ENCODE results near the gene PAF1. TPM values are rescaled to one million over a fixed set of nuclear protein-coding genes. Genes with fewer than 3 reads are reported as not detected.
A peak's percentile ranks its signal among the peaks of the same experiment; 100 is the strongest.

The PAF1 gene
- total and polyA plus RNA-seq, 8 donors, result 11.3 to 41.1 (median 15.4) TPM

GRCh38 chr19:39401549-39402345 is 10.8 kb upstream of the PAF1 start:
- DNase-seq (peak in 3 of 6 donors; percentile 60 to 72 (median 69)), FAIRE-seq (no peak), ATAC-seq (peak in 1 of 4 donors; percentile 1)
- WGBS, 2 donors, result 53 to 54% methylated on average over 25 of the region's 25 CpGs
- TF ChIP-seq, protein P1, sequence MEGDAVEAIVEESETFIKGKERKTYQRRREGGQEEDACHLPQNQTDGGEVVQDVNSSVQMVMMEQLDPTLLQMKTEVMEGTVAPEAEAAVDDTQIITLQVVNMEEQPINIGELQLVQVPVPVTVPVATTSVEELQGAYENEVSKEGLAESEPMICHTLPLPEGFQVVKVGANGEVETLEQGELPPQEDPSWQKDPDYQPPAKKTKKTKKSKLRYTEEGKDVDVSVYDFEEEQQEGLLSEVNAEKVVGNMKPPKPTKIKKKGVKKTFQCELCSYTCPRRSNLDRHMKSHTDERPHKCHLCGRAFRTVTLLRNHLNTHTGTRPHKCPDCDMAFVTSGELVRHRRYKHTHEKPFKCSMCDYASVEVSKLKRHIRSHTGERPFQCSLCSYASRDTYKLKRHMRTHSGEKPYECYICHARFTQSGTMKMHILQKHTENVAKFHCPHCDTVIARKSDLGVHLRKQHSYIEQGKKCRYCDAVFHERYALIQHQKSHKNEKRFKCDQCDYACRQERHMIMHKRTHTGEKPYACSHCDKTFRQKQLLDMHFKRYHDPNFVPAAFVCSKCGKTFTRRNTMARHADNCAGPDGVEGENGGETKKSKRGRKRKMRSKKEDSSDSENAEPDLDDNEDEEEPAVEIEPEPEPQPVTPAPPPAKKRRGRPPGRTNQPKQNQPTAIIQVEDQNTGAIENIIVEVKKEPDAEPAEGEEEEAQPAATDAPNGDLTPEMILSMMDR (IDR thresholded peaks at IDR 0.05), result no peak
- Histone ChIP-seq H3K27me3 (no peaks in the 10 kb centered on the region), H3K4me1 (peaks cover 6 to 29% (median 15%) of the 10 kb centered on the region in 3 donors), H3K9me3 (no peaks in the 10 kb centered on the region), H3K27ac (peak overlapping the region; percentile 89 to 95 (median 92)), H3K36me3 (no peaks in the 10 kb centered on the region), H3K4me3 (peak overlapping the region in 1 of 4 donors; percentile 40)
- intact Hi-C loops (cut with DNase I), result no loop called here

DNA sequence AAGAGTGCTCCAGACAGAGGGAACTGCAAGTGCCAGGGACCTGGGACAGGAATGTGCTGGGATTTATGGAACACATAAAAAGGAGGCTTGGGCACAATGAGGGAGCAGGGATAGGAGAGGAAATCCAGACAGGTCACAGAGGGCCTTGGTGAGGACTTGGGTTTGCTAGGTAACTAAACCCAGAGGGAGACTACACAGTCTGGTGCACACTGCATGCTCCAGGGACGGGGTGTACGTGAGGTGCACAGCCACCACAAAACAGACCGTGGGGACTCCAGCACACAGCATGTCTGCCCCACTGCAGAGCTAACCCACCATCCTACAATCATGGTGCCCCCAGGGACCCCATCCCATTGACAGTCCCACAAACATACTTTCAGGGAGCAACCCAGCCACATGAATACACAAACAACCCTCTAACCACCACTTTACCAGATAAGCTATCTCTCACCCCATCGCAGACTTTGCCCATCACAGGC is 10.2 kb upstream of the PAF1 start:
- H3K9me3 ChIP-seq, result no peaks in the 10 kb centered on the region
- no peak for FAIRE-seq
- H3K4me1 ChIP-seq, result peaks cover 6 to 29% (median 15%) of the 10 kb centered on the region in 3 donors
- WGBS, 2 donors, result 58 to 64% methylated on average over 4 of the region's 4 CpGs
- no peaks in the 10 kb centered on the region for H3K27me3 ChIP-seq
- TF ChIP-seq, protein P1 (IDR thresholded peaks at IDR 0.05), result no peak
- no peak overlapping the region for H3K4me3 ChIP-seq
- intact Hi-C loops (cut with DNase I), result no loop called here
- DNase-seq, result no peak
- H3K27ac ChIP-seq, result peak overlapping the region in 3 of 4 donors; percentile 89 to 95 (median 92)
- H3K36me3 ChIP-seq, result no peaks in the 10 kb centered on the region
- no peak for ATAC-seq

GRCh38 chr19:39400061-39400460 is 9.2 kb upstream of the PAF1 start:
- no peaks in the 10 kb centered on the region for H3K36me3 ChIP-seq
- intact Hi-C loops (cut with DNase I), result no loop called here
- 40 to 59% methylated on average over 4 of the region's 4 CpGs for WGBS, 2 donors

DNA sequence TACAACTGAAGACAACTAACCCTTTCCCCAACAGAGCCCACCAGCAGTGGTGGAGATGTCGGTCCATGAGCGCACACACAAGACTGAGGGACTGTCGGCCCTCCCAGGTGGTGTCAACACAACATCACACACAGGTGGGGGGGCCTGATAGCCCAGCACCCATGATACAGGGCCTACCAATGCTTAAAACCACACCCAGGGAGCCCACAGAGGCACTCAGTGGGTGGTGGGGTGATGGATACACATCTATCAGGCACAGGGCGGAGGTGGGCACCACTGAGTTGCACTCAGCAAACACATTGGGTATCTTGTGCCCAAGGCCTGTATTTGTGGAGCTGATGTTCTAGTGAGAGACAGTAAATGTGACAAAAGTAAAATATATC is 8.8 kb upstream of the PAF1 start:
- 94 to 97% methylated on average over 4 of the region's 4 CpGs for WGBS, 2 donors
- intact Hi-C loops (cut with DNase I), result loop anchor here in 1 of 3 donors (10.0 kb wide), 1 partner anchor 135 kb away; the partner anchor contains the start of gene EID2B
- H3K36me3 ChIP-seq, result no peaks in the 10 kb centered on the region
- ATAC-seq, result no peak
- no peak for FAIRE-seq
- peaks cover 6 to 29% (median 15%) of the 10 kb centered on the region in 3 donors for H3K4me1 ChIP-seq
- TF ChIP-seq, protein P1 (IDR thresholded peaks at IDR 0.05), result no peak
- no peak for DNase-seq
- H3K9me3 ChIP-seq, result no peaks in the 10 kb centered on the region
- H3K27ac ChIP-seq, result no peak overlapping the region
- H3K4me3 ChIP-seq, result no peak overlapping the region
- H3K27me3 ChIP-seq, result no peaks in the 10 kb centered on the region

More at GRCh38 chr19:39400061-39400460, 9.2 kb upstream of the PAF1 start:
- FAIRE-seq, result no peak
- TF ChIP-seq, protein P1 (IDR thresholded peaks at IDR 0.05), result no peak
- peaks cover 6 to 29% (median 15%) of the 10 kb centered on the region in 3 donors for H3K4me1 ChIP-seq
- H3K27ac ChIP-seq, result no peak overlapping the region
- no peak for DNase-seq
- no peaks in the 10 kb centered on the region for H3K9me3 ChIP-seq
- no peak overlapping the region for H3K4me3 ChIP-seq
- no peak for ATAC-seq
- H3K27me3 ChIP-seq, result no peaks in the 10 kb centered on the region

Measured in pancreas (tissue), 10 donors.